GM21447 (cell line): Measurements from ENCODE around the gene FAF1.

Experiments
- ATAC-seq: cut with Tn5 transposase; IDR thresholded peaks from one replicate; pipeline ENCODE4 v1.9.1; 2021; ENCODE audit not compliant: unreplicated experiment

The FAF1 gene

DNA sequence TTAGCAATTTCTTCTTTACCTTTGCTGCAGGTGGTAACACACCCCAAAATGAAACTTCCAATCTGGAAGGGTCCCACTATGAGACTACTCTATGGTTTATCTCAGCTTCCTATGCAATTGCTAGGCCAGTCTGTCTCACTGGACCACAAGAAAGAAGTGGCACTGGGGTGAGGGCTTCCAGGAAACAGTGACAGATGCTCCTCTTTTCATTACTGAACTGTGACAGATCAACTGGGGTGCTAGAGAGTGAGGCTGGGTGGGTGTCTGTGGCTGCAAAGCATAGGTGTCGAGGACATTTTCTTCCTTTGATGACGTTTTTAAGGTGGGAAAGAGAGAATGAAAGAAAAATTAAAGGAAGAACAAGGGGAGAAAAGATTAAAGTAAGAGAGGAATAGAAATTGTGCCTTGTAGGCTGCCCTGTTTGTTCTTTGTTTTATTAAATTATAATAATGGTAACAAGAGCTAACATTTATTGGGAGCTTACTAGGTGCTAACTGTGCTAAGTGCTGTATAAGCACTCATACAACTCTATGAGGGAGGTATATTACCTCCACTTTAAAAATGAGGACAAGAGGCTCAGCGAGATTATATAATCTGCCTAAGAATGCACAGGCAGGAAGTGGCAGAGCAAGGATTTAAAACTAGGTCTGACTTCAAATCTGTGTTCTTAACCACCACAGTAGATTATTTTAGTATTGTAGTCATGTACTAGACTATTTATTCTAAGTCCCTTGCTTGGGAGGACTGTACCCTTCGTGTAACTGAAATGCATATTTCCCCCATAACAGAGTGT is 509.0 kb downstream of the FAF1 start:
- ATAC-seq, result no peak

- no peak for ATAC-seq
These were observed 512.1 kb downstream of the FAF1 start for GRCh38 chr1:50447961-50448360.

DNA sequence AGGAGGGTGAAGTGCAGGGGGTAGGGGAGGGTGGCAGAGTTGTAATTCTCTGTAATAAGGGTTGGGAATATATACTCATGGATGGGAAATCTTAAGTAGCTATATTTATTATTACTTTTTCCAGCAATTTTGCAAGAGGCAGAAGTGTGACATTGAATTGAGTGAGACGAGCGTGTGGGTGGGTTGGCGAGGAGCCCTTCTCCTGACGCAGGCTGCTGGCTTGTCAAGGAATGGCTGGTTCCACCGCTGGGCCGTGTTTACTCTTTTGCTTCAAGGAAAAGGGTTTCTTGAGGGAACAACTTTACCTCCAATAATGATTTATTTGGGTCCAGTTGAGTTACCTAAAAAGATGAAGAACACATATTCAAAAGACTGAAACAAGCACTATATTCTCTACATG is 518.9 kb downstream of the FAF1 start:
- no peak for ATAC-seq

GRCh38 chr1:50438945-50439344 is 521.1 kb downstream of the FAF1 start:
- no peak for ATAC-seq

DNA sequence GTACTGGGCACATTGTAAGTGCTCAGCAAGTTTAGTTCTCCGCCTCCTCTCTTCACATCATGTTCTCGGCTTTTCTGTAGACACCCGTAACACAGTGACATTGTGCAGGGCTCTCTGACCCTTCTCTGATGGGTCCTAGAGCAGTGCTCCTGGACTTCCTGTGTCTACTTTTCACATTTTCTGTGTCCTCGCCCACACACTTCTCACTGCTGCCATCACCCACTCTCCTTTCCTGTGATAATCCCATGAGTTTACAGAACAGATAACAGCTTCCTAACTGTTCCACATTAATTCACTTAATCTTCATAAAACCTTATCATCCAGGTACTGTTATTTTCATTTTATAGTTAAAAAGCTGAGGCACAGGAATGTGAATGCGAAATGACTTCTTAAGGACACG is 523.6 kb downstream of the FAF1 start:
- ATAC-seq, result no peak

DNA sequence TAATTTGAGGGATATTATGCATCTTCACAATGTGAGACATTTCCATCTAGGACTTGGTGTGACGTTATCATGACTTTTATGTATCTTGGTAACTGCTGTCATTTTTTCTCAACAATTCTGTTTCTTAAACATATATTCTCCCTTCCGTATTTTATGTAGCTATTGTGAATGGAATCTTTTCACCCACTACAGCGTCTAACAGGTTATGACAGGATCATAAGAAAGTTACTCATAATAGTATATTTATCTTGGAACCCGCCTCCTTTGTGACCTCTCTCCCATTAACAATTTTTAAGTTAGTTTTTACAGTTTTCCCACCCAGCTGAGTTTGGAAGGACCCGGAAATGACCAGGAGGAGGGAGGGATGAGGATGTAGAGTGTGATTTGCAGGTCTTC is 530.1 kb downstream of the FAF1 start:
- ATAC-seq, result no peak

DNA sequence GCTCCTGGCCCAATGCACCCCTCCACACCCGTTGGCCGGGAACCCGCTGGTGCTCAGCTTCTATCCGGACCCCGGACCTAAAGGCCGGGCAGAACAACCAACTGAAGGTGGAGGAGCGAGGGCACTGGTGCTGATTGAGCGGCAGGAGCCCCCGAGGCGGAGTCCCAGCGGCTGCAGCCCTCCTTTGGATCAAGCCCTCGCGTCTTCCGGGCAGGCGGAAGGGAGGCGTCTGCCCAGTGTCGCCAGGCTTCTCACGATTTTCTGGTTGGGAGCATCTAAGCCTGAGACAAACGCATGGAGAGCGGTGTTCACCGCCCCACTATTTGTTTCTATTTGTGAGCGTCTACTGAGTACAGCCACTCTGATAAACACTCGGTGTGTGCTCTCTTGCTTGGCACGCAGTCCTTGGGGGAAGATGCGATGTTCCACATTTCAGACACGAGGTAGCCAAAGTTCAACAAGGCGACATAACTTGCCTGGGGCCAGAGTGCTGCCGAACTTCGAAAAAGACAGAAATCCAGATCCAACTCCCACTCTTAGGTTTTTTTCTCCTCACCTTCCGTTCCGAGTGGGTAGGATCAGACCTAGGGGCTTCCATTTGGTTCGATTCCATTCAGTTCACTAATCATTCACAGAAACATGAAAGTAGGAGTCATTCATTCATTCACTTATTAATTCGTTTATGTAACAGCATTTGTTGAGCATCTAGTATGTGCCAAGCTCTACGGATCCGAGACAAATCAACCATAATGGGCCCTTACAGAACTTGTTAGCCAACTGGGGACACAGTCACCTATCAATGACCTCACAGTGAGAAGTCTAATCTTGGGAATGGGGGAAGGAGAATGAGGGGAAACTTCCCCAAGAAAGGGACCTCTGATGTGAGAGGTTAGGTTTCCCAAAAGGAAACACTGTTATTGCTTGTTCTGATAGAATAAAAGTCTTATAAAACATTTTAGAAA is 532.0 kb downstream of the FAF1 start:
- ATAC-seq, result no peak

DNA sequence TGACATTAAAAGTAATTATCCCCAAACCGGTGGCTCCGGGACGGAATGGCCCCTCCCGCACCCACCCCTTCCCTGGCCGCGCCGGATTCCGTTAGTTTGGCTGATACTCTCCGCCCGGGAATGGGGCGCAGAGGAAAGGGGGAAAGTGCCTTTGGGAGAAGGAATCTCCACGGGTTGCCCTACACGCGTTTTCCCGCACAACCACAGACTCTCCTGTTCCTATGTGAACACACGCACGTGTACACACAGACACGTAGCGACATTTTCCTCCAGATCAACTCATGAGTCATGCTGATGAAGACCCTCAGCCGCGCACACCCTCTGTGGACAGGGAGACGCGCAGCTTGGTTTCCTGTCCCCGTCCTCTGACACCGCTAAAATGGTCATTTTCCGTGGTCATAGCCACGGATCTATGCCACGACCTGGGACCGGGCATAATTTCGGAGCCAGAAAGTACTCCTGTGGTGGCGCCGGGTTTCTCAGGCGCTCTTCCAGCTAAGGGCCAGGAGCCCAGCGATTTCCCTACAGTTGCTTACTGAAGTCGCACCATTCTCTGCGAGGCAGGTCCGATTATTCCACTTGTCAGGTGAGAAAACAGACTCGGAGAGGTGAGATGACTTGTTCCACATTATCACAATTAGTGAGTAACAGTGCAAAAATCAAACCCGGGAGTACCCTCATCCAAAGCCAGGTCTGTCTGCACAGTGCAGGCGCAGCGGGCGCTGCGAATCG is 532.8 kb downstream of the FAF1 start:
- no peak for ATAC-seq

DNA sequence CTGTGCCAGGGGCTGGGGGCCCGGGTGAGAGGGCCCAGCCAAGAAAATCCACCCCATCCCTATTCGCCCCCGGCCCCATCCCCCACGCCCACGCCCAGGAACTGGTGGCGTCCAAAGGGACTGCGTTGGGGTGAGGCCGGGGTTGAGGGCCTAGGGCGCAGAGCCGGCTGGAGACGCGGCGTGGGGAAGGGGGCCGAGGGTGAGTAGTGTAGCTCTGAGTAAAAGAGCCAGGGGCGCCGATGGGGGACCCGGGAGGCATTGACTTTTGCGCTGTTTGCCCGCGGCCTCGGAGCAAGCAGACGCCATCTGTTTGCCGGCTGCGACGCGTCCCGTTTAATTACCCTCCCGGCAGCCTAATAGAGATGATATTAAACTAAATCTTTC is 533.4 kb downstream of the FAF1 start:
- no peak for ATAC-seq

GRCh38 chr1:50426108-50426700 is 533.9 kb downstream of the FAF1 start:
- ATAC-seq, result no peak

GRCh38 chr1:50425376-50426107 is 534.5 kb downstream of the FAF1 start:
- no peak for ATAC-seq

DNA sequence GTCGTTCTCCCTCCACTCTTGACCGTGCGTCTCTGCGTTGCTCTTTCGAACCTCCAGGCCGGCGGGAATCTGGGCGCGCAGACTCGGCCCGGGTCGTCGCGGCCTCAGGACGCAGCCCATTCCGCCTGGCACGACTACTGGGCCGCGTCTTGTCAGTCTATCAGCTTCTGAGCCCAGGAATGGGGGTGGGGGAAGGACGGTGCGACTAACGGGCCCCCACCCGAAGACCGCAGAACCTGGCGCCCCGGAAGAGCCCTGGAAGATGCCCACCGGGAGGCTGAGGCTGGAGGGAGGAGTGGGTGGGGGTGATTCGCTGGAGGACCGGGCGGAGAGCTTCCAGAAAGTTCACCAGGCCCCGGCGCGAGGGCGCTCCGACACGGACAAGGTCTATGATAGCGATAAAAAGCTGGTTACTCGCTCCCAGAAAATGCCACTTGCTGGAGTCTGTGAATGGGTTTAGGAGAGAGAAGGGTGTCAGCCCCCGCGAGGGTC is 535.1 kb downstream of the FAF1 start:
- no peak for ATAC-seq

DNA sequence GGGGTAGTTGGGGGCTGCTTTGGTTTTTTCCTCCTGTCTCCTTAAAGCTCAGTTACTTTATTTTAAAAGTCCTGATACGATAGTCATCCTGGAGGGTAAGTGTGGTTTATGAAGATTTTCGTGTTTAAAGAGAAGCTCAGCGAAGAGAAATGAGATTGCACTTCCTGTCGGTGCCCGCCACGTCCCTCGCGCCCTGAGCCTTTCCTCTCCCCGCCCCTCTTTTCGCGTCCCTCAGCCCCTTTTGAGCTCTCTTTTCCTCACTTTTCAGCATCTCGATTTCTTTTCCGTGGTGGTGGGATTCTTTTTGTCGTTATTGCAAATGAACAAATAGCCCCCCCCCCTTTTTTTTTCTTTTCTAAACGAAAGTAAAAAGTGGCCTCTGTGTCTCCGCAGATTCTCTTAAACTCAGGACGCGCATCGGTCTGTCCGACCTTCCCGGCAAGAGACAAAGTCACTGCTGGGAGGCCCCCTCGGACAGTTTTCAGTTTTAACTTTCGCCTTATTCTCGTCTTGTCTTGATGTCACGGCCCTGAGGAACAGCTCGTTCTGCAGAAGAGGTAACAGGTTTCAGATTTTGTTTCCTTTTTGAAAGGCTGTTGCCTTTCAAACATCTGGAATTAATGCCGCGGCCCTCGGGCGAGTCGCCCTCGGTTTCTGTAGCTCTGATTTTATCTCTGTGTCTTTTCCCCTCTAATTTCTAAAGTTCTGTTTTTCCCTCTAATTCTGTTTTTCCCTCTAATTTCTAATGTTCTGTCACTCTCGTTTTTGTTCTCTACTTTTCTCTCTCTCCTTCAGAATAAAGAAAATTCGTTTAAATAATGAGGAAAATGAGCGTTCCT is 535.8 kb downstream of the FAF1 start:
- no peak for ATAC-seq

DNA sequence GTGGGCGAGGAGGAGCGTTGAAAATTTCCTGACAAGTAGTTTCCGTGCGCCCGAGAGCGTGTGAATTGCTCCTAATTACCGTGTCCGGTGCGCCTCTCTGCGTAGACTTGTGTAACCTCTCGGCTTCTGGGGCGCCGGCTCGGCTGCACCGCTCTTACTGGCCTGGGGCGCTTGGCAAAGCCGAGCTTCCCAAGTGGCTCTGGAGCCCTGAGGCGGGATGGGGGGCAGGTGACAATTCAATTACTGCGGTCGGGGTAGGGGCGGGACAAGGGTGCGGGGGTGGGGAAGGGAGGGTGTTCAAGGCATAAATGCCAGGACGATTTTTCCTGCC is 536.4 kb downstream of the FAF1 start:
- ATAC-seq, result no peak

GRCh38 chr1:50422946-50423669 is 537.0 kb downstream of the FAF1 start, which contains the start of gene DMRTA2:
Gene DMRTA2, minus strand, starts transcription at chr1:50423443. Its CDS starts 1,907 bp downstream, at chr1:50421536.
- ATAC-seq, result no peak

DNA sequence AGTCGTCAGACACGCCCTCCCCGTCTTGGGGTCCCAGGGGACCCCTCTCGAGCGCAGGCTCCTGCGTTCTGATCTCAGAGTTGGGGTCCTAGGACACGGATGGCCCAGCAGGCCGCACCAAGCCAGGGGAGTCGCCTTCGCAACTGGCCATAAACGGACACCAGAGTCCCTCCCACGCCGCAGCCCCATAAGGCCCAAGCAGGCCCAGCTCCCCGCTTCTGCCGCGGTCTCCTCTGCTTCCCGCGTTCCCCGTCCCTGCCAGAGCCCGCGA is 537.5 kb downstream of the FAF1 start:
- ATAC-seq, result no peak

DNA sequence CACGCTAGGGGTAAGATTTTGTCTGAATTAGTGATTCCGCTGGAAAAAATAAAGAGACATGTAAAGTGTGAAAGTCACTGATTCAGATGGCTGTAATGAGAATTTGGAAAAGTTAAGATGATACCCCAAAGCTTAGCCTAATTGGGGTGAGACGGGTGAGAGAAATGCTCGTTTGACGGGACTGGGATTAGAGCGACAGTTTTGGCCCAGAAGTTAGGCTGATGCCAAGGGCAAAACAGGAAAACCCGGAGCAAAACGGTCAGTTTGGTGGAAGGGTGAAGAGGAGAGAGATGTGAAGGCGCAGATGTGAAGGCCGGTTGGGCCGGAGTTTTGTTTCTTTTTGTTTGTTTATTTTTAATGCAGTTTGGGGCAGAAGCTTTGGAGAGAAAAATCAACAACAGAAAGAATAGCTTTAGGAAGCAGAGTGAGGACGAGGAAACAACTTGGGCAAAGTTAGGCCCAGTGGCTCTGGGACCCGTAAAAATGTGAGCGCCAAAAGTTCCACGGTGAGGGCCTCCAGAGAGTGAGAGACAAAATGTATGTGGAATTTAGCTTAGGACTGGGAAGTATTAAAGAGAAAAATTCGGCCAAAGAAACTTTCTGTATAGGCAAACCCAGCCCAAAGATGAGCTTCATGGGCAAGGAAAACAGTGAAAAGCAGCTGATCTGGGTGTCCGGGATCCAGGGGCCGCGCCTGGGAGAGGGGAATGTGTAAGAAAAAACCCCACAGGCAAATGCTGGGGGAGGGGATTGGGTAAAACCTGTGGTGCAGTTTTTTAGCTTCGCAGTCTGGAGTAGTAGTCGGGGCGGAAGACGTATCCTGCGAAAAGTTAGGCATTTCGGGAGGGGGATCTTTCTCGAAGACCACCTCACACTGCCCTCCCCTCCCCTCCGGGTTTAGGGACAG is 538.0 kb downstream of the FAF1 start:
- no peak for ATAC-seq

- ATAC-seq, result no peak
These were observed 538.7 kb downstream of the FAF1 start for GRCh38 chr1:50421366-50421748.
